ENCODE data around the gene EPHA7. TPM values are rescaled to one million over a fixed set of nuclear protein-coding genes. Genes with fewer than 3 reads are reported as not detected.

Gene EPHA7
- total RNA-seq, 4 donors from 2014 or later = 0.17 to 1.5 (median 0.71) TPM

DNA sequence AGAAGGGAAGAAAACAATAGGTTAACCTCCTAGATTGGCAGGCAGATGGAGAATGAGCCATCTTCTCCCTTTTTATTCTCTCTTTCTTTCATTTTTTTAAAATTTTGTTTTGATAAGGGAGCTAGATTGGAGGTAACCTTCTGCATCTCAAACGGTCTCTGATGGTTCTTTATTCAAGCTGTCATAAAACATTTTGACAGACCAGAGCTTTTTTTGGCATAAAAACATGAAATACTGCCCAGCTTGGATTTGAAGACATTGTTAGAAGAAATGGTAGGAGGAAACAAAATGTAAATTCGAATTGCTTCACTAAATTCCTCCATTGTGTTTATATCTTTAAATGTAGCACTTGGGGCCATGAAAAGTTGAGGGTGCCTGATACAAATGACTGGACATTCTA is 158.5 kb downstream of the EPHA7 start:
- TF ChIP-seq CTCF (IDR thresholded peaks at IDR 0.05; ENCODE audit: low read depth) = no peak

DNA sequence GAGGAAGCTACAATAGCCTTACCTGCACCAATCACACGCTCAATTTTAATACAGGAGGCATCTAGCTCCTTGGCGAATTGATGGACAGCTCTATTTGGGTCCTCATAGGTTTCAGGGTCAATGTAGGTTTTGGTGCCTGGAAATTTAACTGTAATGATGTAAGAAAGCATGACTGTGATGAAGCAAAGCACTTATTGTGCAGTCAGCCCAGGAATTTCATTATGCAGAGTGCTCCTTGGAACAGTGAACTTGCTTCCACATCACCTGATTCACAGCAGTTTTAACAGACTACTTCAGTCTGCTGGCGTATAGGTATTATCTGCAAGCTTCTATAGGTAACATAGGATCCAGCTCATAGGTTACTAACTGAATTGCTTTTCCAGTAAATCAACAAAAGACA is 160.0 kb downstream of the EPHA7 start:
- no peak for TF ChIP-seq CTCF (IDR thresholded peaks at IDR 0.05; ENCODE audit: low read depth)

- no peak for TF ChIP-seq CTCF (IDR thresholded peaks at IDR 0.05; ENCODE audit: low read depth)
Measured at GRCh38 chr6:93252930-93253329, 166.4 kb downstream of the EPHA7 start.

DNA sequence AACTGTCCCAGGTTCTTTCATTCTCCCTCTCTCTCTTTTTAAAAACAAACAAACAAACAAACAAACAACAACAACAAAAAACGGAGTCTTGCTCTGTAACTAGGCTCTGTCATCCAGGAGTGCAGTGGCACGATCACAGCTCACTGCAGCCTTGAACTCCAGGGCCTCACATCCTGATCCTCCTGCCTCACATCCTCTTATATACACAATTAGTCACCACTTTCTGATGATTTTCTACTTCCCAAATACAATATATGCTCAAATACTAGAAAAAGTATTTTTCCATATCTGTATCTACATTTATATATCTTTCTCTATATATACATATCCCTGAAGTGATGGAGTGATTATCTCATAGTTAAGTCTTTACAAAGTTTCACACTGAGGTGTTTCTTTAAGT is 170.7 kb downstream of the EPHA7 start:
- no peak for TF ChIP-seq CTCF (IDR thresholded peaks at IDR 0.05; ENCODE audit: low read depth)

DNA sequence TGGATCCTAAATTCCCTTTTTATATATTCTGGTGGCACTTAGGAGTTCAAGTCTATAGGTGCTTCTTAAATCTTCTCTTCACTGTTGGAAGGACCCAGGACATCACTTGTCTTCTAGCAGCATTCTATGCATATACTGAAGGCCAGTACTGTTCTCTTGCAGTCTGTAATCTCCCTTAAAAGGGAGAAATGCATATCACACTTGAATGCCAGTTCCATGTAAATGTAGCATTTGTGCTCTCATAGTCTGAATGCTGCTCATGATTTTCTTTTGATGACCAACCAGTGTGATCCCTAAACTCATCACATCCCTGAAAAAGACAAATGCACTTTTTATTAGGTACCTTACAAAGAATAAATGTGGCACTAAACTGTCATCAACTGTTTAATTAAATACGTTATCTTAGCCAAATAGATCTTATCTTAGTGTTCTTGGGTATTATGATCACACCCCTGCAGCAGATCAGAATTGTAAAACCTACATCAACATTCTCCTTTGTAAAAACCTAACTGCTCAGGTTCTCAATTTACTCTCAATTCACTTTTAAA is 176.1 kb downstream of the EPHA7 start:
- no peak for TF ChIP-seq CTCF (IDR thresholded peaks at IDR 0.05; ENCODE audit: low read depth)

- TF ChIP-seq CTCF (IDR thresholded peaks at IDR 0.05; ENCODE audit: low read depth) = no peak
Measured at GRCh38 chr6:93242049-93242448, 177.3 kb downstream of the EPHA7 start.

DNA sequence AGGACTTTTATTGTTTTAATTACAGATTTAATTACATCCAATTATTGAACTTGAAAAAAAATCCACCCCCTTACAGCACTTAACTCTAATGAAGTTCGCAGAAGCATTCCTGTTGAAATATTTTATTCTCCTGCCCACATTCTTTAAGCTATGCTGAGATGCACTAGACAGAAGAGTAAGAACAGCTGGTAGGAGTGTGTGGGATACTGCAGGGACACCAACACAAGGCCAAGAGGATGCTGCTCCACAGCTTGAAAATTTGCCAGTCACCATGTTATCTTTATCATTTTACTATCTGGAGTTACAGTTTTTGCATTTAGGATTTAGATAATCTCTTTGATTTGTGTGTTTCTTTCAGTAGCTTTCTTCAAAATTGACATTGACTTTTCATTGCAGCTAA is 180.7 kb downstream of the EPHA7 start:
- TF ChIP-seq CTCF (IDR thresholded peaks at IDR 0.05; ENCODE audit: low read depth) = no peak

All from subcutaneous adipose tissue (tissue), 4 donors.